Loucy (cell line): ENCODE data around the gene AGAP3.

ENCODE experiments used
- H2AFZ ChIP-seq: fragments of 200-600 bp; sonication (generic); 2 replicates; pipeline ENCODE4 v1.6.0; 2016; ENCODE audit warnings: antibody characterized with exemption, mild to moderate bottlenecking, low read length, moderate library complexity
- H3F3A ChIP-seq: fragments of 200-600 bp; 2 replicates; pipeline ENCODE4 v1.6.0; 2016; ENCODE audit warnings: antibody characterized with exemption, low read depth, mild to moderate bottlenecking
- H3K27me3 ChIP-seq: fragments of 200-600 bp; sonication (generic); 2 replicates; pipeline ENCODE4 v1.6.1; 2014; ENCODE audit warnings: low read length, mild to moderate bottlenecking; ENCODE audit not compliant: insufficient read depth, poor library complexity, severe bottlenecking
- H3K36me3 ChIP-seq: fragments of 200-600 bp; sonication (generic); 2 replicates; pipeline ENCODE4 v1.6.1; 2016; ENCODE audit warnings: low read length; ENCODE audit not compliant: insufficient read depth
- H3K4me1 ChIP-seq: fragments of 200-600 bp; sonication (generic); 2 replicates; pipeline ENCODE4 v1.5.1; 2014; ENCODE audit warnings: low read length, mild to moderate bottlenecking; ENCODE audit not compliant: insufficient read depth, poor library complexity, severe bottlenecking
- H3K4me2 ChIP-seq: fragments of 200-600 bp; sonication (generic); 2 replicates; pipeline ENCODE4 v1.6.0; 2014; ENCODE audit warnings: antibody characterized with exemption, low read length, low read depth, mild to moderate bottlenecking; ENCODE audit not compliant: poor library complexity, severe bottlenecking
- H3K4me3 ChIP-seq: fragments of 200-600 bp; sonication (generic); 2 replicates; pipeline ENCODE4 v1.5.1; 2014; ENCODE audit warnings: low read length, mild to moderate bottlenecking, mixed read lengths; ENCODE audit not compliant: poor library complexity, severe bottlenecking
- H3K79me2 ChIP-seq: fragments of 200-600 bp; sonication (generic); 2 replicates; pipeline ENCODE4 v1.6.1; 2014; ENCODE audit warnings: low read length; ENCODE audit not compliant: insufficient read depth
- H3K9ac ChIP-seq: fragments of 200-600 bp; sonication (generic); 2 replicates; pipeline ENCODE4 v1.6.0; 2014; ENCODE audit warnings: mild to moderate bottlenecking, low read depth, low read length, moderate library complexity; ENCODE audit not compliant: poor library complexity, severe bottlenecking
- H3K9me2 ChIP-seq: fragments of 200-600 bp; sonication (generic); replicated peaks from 2 replicates; pipeline ENCODE4 v1.6.1; 2016; ENCODE audit warnings: low read depth, low read length, mixed read lengths
- H3K9me3 ChIP-seq: fragments of 200-600 bp; sonication (generic); 2 replicates; pipeline ENCODE4 v1.6.1; 2014; ENCODE audit warnings: mild to moderate bottlenecking, antibody characterized with exemption, low read length, low read depth; ENCODE audit not compliant: insufficient read depth
- H4K20me1 ChIP-seq: fragments of 200-600 bp; sonication (generic); 2 replicates; pipeline ENCODE4 v1.6.0; 2014; ENCODE audit warnings: antibody characterized with exemption, low read length, mild to moderate bottlenecking; ENCODE audit not compliant: insufficient read depth, poor library complexity, severe bottlenecking
- CTCF ChIP-seq: fragments of 200-600 bp; sonication (generic); conservative IDR thresholded peaks from 2 replicates; pipeline ENCODE4 v1.5.1; 2014; ENCODE audit warnings: mild to moderate bottlenecking, antibody characterized with exemption, low read length
- EZH2phosphoT487 ChIP-seq: fragments of 200-600 bp; IDR thresholded peaks from 2 replicates; pipeline ENCODE4 v1.6.1; 2018; ENCODE audit warnings: antibody characterized with exemption, mild to moderate bottlenecking, moderate library complexity, borderline replicate concordance

The AGAP3 gene

GRCh38 chr7:151075978-151076426 lies 10.3 kb upstream of the AGAP3 start:
- TF ChIP-seq EZH2phosphoT487 (no peak), CTCF (no peak)
- H3F3A ChIP-seq: 0 out of 2 replicates have a peak, but pooled peaks cover 5% of the 10 kb centered on the region
- H4K20me1 ChIP-seq: peaks cover 14% of the 10 kb centered on the region
- H3K79me2 ChIP-seq: peaks cover 18% of the 10 kb centered on the region
- H2AFZ ChIP-seq: no peak overlapping the region
- peaks cover 15% of the 10 kb centered on the region for H3K4me1 ChIP-seq
- H3K27me3 ChIP-seq: no peaks in the 10 kb centered on the region
- no peak overlapping the region for H3K4me2 ChIP-seq
- H3K36me3 ChIP-seq: peaks cover 41% of the 10 kb centered on the region; the same call in 1 of the 2 replicates
- no peak overlapping the region for H3K9ac ChIP-seq
- H3K4me3 ChIP-seq: no peak overlapping the region
- H3K9me3 ChIP-seq: no peaks in the 10 kb centered on the region
- no peaks in the 10 kb centered on the region for H3K9me2 ChIP-seq

- H2AFZ ChIP-seq: no peak overlapping the region
- no peaks in the 10 kb centered on the region for H3K9me2 ChIP-seq
- peaks cover 31% of the 10 kb centered on the region; the same call in 1 of the 2 replicates for H3K36me3 ChIP-seq
- H3K9me3 ChIP-seq: no peaks in the 10 kb centered on the region
- H3K4me2 ChIP-seq: no peak overlapping the region
- TF ChIP-seq CTCF (peak; percentile 27; the same call in 1 of the 2 replicates), EZH2phosphoT487 (no peak)
- H3F3A ChIP-seq: 0 out of 2 replicates have a peak, but pooled peaks cover 5% of the 10 kb centered on the region
- H3K4me3 ChIP-seq: no peak overlapping the region
- peaks cover 28% of the 10 kb centered on the region for H3K79me2 ChIP-seq
- H3K4me1 ChIP-seq: peaks cover 18% of the 10 kb centered on the region
- H3K9ac ChIP-seq: no peak overlapping the region
- H4K20me1 ChIP-seq: peaks cover 14% of the 10 kb centered on the region
- no peaks in the 10 kb centered on the region for H3K27me3 ChIP-seq
These were observed 9.2 kb upstream of the AGAP3 start for GRCh38 chr7:151076863-151077704.

- no peaks in the 10 kb centered on the region for H3K9me3 ChIP-seq
- H2AFZ ChIP-seq: no peak overlapping the region
- H3K9me2 ChIP-seq: no peaks in the 10 kb centered on the region
- no peak overlapping the region for H3K4me2 ChIP-seq
- H3K27me3 ChIP-seq: no peaks in the 10 kb centered on the region
- H3K79me2 ChIP-seq: peaks cover 35% of the 10 kb centered on the region
- H3F3A ChIP-seq: 0 out of 2 replicates have a peak, but pooled peaks cover 5% of the 10 kb centered on the region
- peaks cover 20% of the 10 kb centered on the region for H3K4me1 ChIP-seq
- TF ChIP-seq CTCF (no peak), EZH2phosphoT487 (no peak)
- H3K4me3 ChIP-seq: no peak overlapping the region
- peaks cover 31% of the 10 kb centered on the region; the same call in 1 of the 2 replicates for H3K36me3 ChIP-seq
- H4K20me1 ChIP-seq: peaks cover 14% of the 10 kb centered on the region
- H3K9ac ChIP-seq: no peak overlapping the region
These were observed 8.5 kb upstream of the AGAP3 start for GRCh38 chr7:151077705-151078232.
